HL-60 (cell line): Measurements from ENCODE around the gene CLDN14.

Experiments
- DNase-seq, 2 experiments: peaks; one replicate each; pipeline ENCODE4 v3.0.0-alpha.2; 2010 to 2020; ENCODE audit warnings: low read depth in 1 of 2, low spot score in 1 of 2
- H3K27ac ChIP-seq: fragments of 250-450 bp; sonication (Bioruptor Pico); replicated peaks from 2 replicates; pipeline ENCODE4 v1.5.1; 2020; ENCODE audit warnings: mild to moderate bottlenecking, moderate library complexity
- H3K27me3 ChIP-seq: fragments of 250-450 bp; sonication (Bioruptor Pico); 2 replicates; pipeline ENCODE4 v1.5.1; 2021; ENCODE audit warnings: mild to moderate bottlenecking, moderate library complexity; ENCODE audit not compliant: insufficient read depth, poor library complexity, severe bottlenecking
- H3K4me3 ChIP-seq: replicated peaks from 2 replicates; pipeline ENCODE4 v1.5.1; 2011; ENCODE audit warnings: mild to moderate bottlenecking, control low read depth, low read length; ENCODE audit not compliant: insufficient read depth
- CTCF ChIP-seq: IDR thresholded peaks from one replicate; pipeline ENCODE4 v1.5.1; 2011; ENCODE audit warnings: low read length, control low read depth, inconsistent platforms; ENCODE audit not compliant: insufficient read depth
- GABPA ChIP-seq: IDR thresholded peaks from 2 replicates; pipeline ENCODE4 v1.6.1; 2012; ENCODE audit warnings: low read depth
- POLR2AphosphoS5 ChIP-seq: IDR thresholded peaks from 2 replicates; pipeline ENCODE4 v1.6.1; 2012; ENCODE audit warnings: low read depth
- REST ChIP-seq: IDR thresholded peaks from 2 replicates; pipeline ENCODE4 v1.6.1; 2012; ENCODE audit warnings: low read depth; ENCODE audit not compliant: insufficient replicate concordance
- SPI1 ChIP-seq: IDR thresholded peaks from 2 replicates; pipeline ENCODE4 v1.6.1; 2012; ENCODE audit warnings: low read depth, mild to moderate bottlenecking, borderline replicate concordance

The CLDN14 gene

GRCh38 chr21:36509973-36510664 lies 30.2 kb upstream of the CLDN14 start:
- no peak overlapping the region for H3K4me3 ChIP-seq
- peaks cover 10% of the 10 kb centered on the region for H3K27me3 ChIP-seq
- TF ChIP-seq GABPA (no peak), REST (no peak), SPI1 (no peak), CTCF (no peak), POLR2AphosphoS5 (no peak)
- DNase-seq, result no peak
- no peak overlapping the region for H3K27ac ChIP-seq

- no peak overlapping the region for H3K27ac ChIP-seq
- TF ChIP-seq REST (no peak), GABPA (no peak), SPI1 (no peak), POLR2AphosphoS5 (no peak), CTCF (no peak)
- no peak for DNase-seq
Measured at GRCh38 chr21:36508948-36509347, 29.0 kb upstream of the CLDN14 start.

GRCh38 chr21:36507397-36508018 lies 27.6 kb upstream of the CLDN14 start:
- H3K4me3 ChIP-seq, result no peak overlapping the region
- TF ChIP-seq POLR2AphosphoS5 (no peak), CTCF (no peak), SPI1 (no peak), REST (no peak), GABPA (no peak)
- H3K27me3 ChIP-seq, result peaks cover 10% of the 10 kb centered on the region
- no peak for DNase-seq
- H3K27ac ChIP-seq, result no peak overlapping the region

More at GRCh38 chr21:36508948-36509347, 29.0 kb upstream of the CLDN14 start:
- no peak overlapping the region for H3K4me3 ChIP-seq
- H3K27me3 ChIP-seq, result peaks cover 10% of the 10 kb centered on the region
